Superior temporal gyrus (tissue), 1 donor: Measurements from ENCODE around the gene LCNL1.

Experiments
- DNase-seq: peaks from one replicate; pipeline ENCODE4 v3.0.0-alpha.2; 2016; ENCODE audit errors: extremely low spot score

LCNL1 gene

DNA sequence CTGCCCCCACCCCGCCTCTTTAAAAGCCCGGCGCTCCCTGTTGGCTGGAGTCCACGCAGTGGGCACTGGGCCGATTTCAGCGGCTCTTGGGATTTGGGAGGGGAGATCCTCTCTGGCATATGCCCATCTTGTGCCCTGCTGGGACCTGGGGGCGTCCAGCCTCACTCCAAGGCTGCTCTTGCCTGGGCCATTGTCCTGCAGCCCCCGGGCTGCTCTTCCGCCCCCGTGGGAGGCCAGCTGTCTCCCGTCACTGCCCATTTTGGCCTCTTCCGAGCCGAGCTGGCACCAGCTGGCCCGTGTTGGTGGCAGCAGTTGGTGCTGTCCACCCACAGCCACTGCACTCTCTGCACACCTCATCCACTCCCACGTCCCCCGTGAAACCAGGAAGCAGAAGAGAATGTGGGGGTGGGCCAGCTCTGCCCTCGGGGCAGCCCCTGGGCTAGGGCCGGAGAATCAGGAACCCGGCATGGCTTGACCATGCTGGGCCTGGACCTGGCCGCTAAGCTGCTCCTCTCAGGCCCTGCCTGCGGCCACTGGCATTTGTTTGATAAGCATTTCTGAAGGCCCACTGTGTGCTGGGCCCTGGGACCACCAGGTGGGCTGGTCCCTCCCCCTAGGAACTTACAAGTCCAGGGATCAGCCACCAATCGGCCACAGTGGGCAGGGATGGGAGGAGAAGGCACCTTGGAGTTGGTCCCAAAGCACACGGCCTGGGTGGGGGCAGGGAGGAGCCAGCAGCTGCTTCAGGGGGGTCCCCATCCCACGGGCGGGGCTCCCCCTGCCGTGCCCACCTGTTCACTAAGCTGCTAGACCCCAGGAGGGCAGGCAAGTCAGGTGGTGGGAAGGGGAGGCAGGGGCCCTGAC is 35.5 kb upstream of the LCNL1 start:
- peak; percentile 56 for DNase-seq

DNA sequence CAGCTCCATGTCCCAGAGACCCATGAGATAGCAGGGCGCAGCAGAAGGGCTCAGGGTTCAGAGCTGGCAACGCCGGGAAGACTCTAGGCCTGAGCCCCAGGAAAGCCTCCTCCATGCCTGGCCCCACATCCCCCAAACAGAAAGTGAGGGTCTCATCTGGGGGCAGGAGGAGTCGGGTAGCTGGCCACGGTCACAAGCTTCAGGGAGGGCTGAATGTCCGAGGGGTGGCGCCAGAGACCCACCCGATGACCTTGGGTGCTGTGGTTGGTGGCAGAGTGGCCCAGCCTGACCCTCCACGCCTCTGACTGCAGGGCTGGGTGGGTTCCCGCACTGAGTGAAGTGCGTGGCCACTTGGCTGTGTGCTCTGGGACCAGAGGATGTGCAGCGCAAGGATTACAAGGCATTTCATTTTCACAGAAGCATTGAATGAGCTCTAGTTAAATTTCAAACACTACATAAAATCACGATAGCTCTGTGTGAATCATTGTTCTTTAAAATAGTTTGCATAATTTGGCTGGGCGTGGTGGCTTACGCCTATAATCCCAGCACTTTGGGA is 34.8 kb upstream of the LCNL1 start:
- DNase-seq, result peak; percentile 84

DNA sequence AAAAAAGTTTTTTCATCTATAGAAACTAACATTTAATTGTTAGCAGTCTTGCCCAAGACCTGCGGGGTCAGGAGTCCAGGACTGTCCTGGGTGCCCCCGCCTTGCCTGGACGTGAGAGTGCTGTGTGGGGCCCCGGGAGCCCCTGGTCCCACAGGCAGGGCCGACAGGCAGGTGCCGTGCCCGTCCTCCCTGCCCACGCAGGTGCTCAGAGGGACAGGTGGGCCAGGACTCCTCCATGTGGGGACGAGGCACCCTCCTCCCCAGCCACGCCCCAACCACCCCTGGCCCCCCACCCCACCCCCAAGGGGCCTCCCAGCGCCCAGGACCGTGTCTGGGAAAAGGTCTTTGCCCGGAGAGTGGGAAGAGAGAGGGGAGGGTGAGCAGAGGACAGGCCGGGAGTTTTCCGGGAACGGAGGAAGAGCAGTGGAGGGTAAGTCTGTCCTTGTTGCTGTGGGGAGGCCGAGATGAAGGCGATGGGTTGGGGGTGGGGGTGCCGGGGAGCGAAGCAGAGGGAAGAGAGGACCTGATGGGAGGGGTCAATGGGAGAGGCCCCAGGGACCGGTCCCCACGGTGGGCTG is 33.5 kb upstream of the LCNL1 start:
- DNase-seq, result no peak

DNA sequence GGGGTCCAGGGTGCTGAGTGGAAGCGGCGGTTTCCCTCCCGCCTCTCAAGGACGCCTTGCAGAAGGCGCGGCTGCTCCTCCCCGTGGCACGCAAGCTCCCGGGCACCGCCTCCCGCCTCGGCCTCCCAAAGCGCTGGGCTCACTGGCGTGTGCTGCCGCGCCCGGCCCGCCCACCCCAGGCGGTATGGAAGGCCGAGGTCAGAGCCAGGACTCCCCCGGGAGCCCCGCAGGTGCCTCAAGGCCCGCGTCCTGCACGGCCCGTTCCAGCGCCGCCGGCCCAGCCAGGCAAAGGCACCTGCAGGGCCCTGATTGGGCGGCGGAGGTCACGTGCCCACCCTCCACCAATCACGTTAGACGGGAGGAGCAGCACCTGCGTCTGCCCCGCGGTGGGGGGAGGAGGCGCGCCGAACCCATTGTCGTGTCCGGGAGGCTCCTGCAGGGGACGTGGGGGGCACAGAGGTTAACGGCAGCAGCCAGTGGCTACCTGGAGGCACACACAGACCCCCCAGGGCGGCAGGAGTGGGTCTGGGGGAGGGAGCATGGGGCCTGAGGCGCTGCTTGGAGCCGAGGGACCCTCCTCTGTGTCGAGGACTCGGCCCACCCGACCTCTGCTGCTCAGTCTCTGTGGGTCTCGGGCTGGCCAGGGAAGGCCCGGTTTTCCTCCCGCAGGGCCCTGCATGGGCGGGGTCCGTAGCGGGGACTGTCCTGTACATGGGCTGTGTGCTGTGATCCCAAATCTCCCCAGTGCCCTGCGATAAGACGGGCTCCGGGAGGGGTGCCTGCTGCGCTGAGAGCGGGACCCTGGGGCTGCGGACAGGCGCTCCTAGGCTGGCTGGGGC is 32.8 kb upstream of the LCNL1 start:
- peak; percentile 96 for DNase-seq

DNA sequence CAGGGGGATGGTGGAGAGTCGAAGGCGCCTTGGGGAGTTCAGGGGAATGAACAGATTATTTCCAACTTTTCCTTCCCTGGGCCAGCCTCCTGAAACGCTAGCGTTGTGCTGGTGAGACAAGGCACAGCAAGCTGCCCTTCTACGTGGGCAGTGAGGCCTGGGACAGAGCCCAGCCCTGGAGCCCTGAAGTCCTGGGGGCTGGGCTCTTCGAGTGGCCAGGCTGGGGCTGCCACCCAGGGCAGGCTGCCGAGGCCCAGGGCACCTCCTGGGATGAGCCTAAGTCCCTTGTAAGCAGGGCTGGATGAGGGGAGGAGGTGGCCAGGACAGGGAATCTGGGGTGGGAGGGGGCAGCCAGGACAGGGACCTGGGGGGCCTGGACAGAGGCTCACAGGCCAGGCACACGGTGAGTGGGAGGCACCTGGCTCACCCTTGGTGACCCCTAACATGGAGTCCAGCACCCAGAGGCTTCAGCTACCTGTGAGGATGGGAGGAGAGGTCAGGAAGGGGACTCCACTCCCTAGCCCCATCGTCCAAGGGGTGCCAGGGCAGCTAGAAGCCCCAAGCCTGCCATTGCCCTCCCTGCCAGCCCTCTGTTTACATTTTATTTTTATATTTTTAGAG is 32.0 kb upstream of the LCNL1 start:
- peak; percentile 21 for DNase-seq

DNA sequence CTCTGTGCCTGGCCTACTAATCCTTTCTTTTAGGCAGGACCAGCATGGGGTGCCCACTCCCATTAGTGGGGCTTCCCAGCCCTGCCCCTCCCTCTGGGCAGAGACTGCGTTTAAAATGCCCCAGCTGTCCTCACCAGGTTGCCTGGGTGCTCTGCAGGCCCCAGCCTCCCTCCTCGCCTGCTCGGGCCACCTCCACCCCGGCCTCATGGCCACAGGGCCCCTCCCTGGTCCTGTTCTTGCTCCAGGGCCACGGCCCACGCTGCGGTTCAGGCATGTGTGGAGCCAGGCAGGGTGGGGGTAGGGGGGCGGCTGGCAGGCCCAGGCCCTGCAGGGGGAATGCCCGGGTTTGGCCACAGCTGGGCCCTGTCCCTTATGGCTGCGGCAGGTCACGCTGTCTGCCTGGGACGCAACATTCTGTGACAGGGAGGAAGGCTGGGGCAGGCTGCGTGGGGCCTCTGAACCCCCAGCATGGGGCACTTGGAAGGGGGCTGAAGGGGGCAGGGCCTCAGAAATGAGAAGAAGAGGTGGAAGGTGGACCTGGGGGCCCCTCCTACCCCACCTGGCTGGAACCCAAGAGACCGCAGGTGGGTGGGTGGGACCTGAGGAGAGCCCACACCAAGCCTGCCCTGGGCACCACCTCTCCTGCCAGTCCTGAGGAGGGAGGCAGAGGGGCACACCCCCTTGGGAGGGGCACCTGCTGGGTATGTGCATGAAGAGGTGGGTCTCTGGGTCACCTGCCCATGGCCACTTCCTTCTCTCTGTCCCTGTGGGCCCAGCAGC is 31.1 kb upstream of the LCNL1 start, which contains the start of gene LCN12:
LCN12 (plus strand) TSS at position 733 of the 780 bp plus-strand sequence. CDS start 55 bp downstream, outside the sequence.
- no peak for DNase-seq

DNA sequence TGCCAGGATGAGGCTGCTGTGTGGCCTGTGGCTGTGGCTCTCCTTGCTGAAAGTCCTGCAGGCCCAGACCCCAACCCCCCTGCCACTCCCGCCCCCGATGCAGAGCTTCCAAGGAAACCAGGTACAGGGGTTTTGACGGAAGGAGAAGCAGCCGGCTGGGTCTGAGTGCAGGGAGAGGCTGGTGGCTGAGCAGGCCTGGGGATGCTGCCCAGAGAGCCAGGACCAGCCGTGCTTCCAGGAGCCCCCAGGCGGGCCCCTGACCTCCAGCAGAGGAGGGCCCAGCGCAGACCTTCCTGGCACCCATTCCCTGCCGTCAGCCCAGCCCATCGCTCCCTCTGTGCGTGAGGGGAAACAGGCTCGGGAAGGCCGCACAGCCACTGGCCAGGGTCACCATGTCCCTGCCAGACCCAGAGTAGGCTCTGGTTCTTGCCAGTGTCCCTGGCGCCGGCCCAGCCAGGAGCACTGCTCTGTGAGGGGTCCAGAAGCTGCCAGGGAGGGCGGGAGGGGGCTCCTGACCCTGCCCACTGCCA is 30.4 kb upstream of the LCNL1 start:
- no peak for DNase-seq

DNA sequence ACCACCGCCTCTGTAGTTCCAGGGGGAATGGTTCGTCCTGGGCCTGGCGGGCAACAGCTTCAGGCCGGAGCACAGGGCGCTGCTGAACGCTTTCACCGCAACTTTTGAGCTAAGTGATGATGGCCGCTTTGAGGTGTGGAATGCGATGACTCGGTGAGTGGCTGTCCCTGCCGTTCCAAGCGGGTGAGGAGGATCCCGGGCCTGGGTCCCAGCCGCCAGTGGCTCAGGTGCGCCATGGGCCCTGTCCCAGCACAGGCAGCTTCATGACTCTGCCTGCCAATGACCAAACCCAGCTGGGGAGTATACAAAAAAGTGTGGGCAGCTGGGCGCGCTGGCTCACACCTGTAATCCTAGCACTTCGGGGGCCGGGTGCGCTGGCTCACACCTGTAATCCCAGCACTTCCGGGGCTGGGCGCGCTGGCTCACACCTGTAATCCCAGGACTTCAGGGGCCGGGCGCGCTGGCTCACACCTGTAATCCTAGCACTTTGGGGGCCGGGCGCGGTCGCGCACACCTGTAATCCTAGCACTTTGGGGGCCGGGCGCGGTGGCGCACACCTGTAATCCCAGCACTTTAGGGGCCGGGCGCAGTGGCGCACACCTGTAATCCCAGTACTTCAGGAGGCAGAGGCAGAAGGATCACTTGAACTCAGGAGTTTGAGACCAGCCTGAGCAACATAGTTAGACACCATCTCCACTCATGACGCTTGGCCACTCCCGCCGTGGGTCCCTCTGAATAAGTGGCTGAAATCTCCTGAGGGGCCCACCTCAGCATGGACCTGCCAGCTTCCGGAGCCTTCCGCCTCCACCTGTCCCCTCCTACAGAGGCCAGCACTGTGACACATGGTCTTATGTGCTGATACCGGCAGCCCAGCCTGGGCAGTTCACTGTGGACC is 29.7 kb upstream of the LCNL1 start:
- no peak for DNase-seq

DNA sequence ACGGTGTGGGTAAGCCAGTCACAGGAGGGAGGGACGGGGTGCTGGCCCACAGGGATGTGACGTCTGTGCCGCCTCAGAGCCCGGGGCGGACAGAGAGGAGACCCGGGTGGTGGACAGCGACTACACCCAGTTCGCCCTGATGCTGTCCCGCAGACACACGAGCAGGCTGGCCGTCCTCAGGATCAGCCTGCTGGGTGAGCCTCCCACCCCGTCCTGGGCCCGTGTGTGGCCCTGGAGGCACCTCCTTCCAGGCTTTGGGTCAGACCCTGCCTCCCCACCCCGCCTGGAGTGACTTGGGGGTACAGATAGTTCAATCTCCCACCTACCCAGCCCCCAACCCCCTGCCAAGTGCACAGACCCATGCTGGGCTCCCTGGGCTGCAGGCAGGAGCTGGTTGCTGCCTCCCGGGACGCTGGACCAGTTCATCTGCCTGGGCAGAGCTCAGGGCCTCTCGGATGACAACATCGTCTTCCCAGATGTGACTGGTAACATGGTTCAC is 29.0 kb upstream of the LCNL1 start:
- no peak for DNase-seq

DNA sequence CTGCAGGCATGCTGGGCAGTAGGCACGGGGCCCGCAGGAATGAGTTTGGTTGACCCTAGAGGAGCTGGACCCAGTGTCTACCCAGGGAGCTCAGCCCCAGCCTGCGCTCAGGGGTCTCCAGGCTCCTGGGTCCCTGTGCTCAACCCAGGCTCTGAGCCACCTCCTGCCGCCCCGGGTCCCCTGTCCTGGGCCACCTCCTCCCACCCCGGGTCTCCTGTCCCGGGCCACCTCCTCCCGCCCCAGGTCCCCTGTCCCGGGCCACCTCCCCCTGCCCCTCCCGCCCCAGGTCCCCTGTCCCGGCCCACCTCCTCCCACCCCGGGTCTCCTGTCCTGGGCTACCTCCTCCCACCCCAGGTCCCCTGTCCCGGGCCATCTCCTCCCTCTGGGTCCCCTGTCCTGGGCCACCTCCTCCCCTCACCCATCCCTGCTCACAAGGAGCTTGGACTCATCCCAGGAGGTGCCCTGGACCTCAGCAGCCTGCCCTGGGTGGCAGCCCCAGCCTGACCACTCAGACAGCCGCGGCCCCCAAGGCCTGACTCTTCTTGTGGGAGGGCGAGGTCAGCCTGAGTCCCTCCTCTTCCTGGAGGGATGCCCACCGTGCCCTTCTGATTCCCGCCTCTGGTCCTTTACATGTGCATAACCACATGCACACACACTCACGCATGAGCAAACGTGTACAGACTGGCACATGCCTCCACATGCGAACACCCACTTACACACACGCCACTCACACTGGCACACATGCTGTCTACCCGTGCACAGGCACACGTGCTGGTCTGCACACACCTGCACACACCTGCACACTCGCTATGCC is 28.3 kb upstream of the LCNL1 start:
- DNase-seq, result no peak

DNA sequence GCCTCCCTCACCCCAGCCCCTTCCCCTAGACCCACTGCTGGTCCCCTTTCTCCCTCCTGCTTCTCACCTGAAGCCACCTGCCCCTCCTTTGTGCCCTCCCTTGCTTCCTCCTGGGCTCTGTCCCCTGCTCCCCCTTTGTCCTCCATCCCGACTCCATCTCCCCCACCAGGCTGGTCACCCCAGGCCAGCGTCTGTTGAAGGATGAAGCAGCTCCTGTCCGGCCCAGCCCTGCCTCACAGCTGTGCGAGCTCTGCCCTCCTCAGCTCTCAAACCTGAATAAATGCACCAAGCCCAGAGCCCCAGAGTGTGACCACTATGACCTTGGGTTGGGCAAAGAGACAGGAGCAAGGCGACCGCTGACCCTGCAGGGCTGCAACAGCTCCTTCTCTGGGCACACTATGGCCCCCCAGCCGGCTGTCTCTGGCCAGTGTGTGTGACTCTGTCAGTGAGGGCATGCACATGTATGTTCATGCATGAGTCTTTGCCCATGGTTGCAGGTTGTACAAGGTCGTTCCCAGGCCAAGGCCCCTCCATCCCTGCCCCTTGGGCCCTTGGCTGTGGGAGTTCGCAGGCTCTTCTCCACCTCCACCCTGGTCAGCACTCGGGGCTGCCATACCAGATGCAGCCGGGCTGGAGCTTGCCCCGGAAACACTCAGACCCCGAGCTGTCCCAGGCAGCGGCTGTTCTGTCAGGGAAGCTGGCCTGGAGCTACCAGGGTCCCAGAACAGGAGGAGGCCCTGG is 27.4 kb upstream of the LCNL1 start:
- no peak for DNase-seq

DNA sequence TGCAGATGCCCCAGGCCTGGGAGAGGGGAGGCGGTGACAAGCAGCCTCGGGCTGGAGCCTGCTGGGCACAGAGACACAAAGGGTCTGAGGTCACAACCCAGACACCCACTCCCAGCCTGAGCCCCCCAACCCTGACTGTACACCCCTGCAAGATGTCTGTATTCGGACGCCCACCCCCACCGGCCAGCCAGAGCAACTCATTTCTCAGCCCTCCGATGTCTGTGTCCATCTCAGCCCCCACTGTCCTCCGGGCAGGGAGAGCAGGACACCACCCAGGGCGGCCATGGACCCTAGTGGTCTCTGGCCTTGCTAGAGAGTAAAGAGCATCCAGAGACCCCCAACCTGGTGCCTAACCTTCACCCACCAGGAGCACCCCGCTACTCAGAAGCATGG is 26.9 kb upstream of the LCNL1 start:
- DNase-seq, result no peak

DNA sequence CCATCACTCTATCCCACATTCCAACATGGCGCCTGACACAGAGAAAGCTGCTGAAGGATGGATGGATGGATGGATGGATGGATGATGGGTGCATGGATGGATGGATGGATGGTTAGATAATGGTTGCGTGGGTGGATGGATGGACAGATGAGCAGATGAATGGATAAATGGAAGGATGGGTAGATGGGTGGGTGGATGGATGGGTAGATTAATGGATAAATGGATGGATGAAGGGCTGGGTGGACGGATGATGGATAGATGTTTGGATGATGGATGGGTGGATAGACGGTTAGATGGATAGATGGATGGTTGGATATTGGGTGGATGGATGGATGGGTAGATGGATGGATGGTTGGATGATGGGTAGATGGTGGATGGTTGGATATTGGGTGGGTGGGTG is 26.2 kb upstream of the LCNL1 start:
- DNase-seq, result no peak

DNA sequence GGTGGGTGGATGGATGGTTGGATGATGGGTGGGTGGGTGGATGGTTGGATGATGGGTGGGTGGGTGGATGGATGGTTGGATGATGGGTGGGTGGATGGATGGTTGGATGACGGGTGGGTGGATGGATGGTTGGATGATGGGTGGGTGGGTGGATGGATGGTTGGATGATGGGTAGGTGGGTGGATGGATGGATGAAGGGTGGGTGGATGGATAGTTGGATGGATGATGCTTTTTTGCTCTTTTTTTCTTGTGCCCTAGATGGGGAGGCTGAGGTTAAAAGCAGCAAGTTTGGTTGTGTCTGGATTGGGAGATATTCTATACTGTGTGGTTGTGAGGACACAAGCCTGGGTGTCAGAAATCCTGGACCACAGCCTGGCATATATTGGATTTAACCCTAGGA is 25.3 kb upstream of the LCNL1 start:
- no peak for DNase-seq

DNA sequence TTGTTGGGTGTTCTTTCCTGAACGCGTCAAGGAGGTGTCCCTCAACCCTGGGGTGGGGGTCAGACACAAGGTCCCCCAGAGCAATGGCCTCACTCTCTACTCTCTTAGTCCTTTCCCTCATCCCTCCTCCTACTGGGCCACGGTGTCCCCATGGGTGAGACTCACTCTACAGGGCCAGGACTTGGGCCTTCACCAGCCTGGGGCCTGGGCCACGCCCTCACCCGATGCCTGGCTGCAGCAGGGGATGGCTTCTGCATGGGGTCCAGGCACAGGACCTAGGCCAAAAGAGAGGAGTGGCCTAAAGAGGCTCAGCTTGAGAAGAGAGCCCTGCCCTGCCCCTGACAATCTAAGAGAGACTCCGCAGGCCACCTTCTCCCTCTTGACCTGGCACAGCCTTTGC is 24.9 kb upstream of the LCNL1 start:
- no peak for DNase-seq

DNA sequence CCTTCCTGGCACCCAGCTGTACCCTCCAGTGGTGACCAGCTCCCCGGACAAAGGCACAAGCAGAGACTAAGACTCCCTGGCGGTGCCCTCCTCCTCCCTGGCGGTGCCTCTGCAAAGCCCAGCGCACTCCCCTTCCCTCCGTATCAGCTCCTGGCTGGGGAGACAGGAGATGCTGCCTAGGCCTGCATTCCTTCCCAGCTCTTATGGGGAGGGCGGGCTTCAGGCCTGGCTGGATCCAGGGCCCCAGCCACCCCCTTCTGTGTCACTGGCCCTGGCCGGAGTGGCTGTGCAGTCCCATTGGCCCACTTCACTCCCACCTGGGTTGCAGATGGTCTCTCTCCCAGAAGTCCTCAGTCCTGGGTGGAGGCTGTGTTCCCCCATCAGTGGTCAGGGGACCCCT is 24.3 kb upstream of the LCNL1 start:
- no peak for DNase-seq

DNA sequence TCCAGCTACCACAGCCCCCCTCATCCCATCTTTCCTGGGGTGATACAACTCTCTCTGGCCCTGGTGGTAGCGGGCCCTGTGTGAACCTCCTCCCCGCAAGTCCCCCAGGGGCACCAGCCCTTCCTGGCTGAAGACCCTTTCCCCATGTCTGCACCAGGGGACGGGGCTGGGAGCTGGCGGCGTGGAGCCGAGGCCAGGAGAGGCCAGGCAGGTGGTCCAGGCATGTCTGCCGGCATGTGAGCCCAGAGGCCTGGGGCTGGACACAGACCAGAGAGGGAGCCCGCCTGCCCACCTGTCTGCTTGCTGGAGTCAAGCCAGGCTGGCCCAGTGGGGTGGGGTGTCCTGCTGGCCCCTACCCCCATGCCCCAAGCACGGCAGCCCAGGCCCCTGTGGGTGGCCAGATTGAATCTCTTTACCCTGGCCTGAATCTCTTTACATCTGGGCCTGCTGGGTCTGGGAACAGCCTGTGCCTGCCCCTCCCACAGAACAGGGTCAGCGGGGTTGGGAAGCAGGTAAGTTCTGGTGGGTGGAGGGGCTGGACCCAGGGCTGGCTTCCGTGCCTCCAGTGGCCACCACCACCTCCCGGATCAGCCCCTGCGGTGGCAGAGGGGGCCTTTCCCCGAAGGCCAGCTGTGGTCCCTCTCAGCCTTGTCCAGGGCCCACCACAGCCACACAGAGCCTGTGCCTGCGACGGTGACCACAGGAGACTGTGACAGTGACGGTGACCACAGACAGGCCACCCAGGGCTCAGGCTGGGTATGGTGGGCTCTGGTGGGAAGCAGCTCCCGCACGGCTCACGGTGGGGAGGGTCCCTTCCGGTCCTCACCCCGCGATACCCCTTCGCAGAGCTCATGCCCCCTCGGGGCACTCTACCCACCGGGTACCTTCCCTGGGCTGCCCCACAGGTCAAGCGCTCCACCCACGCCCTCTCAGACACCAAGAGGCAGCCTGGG is 23.6 kb upstream of the LCNL1 start:
- DNase-seq, result no peak
